GM23338 (cell line): ENCODE measurements around the gene LLGL2. TPM values are rescaled to one million over a fixed set of nuclear protein-coding genes. Genes with fewer than 3 reads are reported as not detected.

Experiments used
- ATAC-seq: fragments of 200-7000 bp; cut with Tn5 transposase; 3 replicates; pipeline ENCODE4 v1.9.1; 2020
- DNase-seq: peaks from one replicate; pipeline ENCODE4 v3.0.0-alpha.2; 2015; ENCODE audit warnings: low spot score
- H2AFZ ChIP-seq: fragments of 200-600 bp; sonication (generic); 2 replicates; pipeline ENCODE4 v1.8.0; 2016; ENCODE audit warnings: antibody characterized with exemption, mild to moderate bottlenecking, moderate library complexity
- H3F3A ChIP-seq: fragments of 200-600 bp; sonication (generic); replicated peaks from 2 replicates; pipeline ENCODE4 v1.8.0; 2017; ENCODE audit warnings: antibody characterized with exemption, mixed run types, low read depth
- H3K27ac ChIP-seq: fragments of 200-600 bp; sonication (generic); 2 replicates; pipeline ENCODE4 v1.6.1; 2016; ENCODE audit warnings: low read depth
- H3K27me3 ChIP-seq: fragments of 200-600 bp; sonication (generic); 2 replicates; pipeline ENCODE4 v1.8.0; 2016; ENCODE audit warnings: mild to moderate bottlenecking, mixed run types, moderate library complexity; ENCODE audit not compliant: insufficient read depth
- H3K36me3 ChIP-seq: fragments of 200-600 bp; sonication (generic); 2 replicates; pipeline ENCODE4 v1.8.0; 2016; ENCODE audit warnings: mild to moderate bottlenecking; ENCODE audit not compliant: insufficient read depth
- H3K4me1 ChIP-seq: fragments of 200-600 bp; sonication (generic); 2 replicates; pipeline ENCODE4 v1.8.0; 2016; ENCODE audit warnings: mild to moderate bottlenecking, moderate library complexity; ENCODE audit not compliant: insufficient read depth
- H3K4me2 ChIP-seq: fragments of 200-600 bp; sonication (generic); 2 replicates; pipeline ENCODE4 v1.7.1; 2017; ENCODE audit warnings: mixed run types
- H3K4me3 ChIP-seq: fragments of 200-600 bp; sonication (generic); 2 replicates; pipeline ENCODE4 v1.6.1; 2016; ENCODE audit warnings: mixed run types
- H3K79me2 ChIP-seq: fragments of 200-600 bp; sonication (generic); replicated peaks from 2 replicates; pipeline ENCODE4 v1.8.0; 2017; ENCODE audit warnings: mild to moderate bottlenecking; ENCODE audit not compliant: insufficient read depth
- H3K9me2 ChIP-seq: fragments of 200-600 bp; sonication (generic); 2 replicates; pipeline ENCODE4 v1.8.0; 2017; ENCODE audit not compliant: insufficient read depth
- H4K20me1 ChIP-seq: fragments of 200-600 bp; sonication (generic); replicated peaks from 2 replicates; pipeline ENCODE4 v1.8.0; 2017; ENCODE audit warnings: mild to moderate bottlenecking; ENCODE audit not compliant: insufficient read depth
- H3K27ac Mint-ChIP-seq: 2 replicates; pipeline ENCODE4 v1.8.0; 2020; ENCODE audit warnings: inconsistent platforms, mild to moderate bottlenecking, moderate library complexity, mixed read lengths
- H3K27me3 Mint-ChIP-seq: 3 replicates; pipeline ENCODE4 v1.8.0; 2022; ENCODE audit warnings: low read depth, mild to moderate bottlenecking, moderate library complexity, mixed read lengths, inconsistent platforms; ENCODE audit not compliant: insufficient read depth, poor library complexity
- H3K36me3 Mint-ChIP-seq: 3 replicates; pipeline ENCODE4 v1.8.0; 2021; ENCODE audit warnings: low read depth, mild to moderate bottlenecking, inconsistent platforms, moderate library complexity, mixed read lengths
- H3K4me1 Mint-ChIP-seq: 3 replicates; pipeline ENCODE4 v1.8.0; 2020; ENCODE audit warnings: mild to moderate bottlenecking, inconsistent platforms, mixed read lengths
- H3K4me3 Mint-ChIP-seq: 3 replicates; pipeline ENCODE4 v1.8.0; 2021; ENCODE audit warnings: moderate library complexity, mild to moderate bottlenecking, inconsistent platforms, mixed read lengths
- H3K9me3 Mint-ChIP-seq: 3 replicates; pipeline ENCODE4 v1.8.0; 2020; ENCODE audit warnings: moderate library complexity, mild to moderate bottlenecking, inconsistent platforms, mixed read lengths
- CREB1 ChIP-seq: fragments of 250-450 bp; sonication (Bioruptor Pico); IDR thresholded peaks from 2 replicates; pipeline ENCODE4 v1.5.0; 2020; ENCODE audit warnings: low read depth, mild to moderate bottlenecking, moderate library complexity
- CTCF ChIP-seq, 2 experiments: fragments of 200-600 bp in 1 of 2; sonication (generic) in 1 of 2; conservative IDR thresholded peaks; 2 replicates each; pipeline versions ENCODE4 v1.5.1 to v1.6.1; 2016 to 2017; ENCODE audit warnings: antibody characterized with exemption in 2 of 2, low read depth in 2 of 2, mild to moderate bottlenecking in 2 of 2, moderate library complexity in 1 of 2
- EZH2 ChIP-seq: fragments of 200-600 bp; sonication (generic); IDR thresholded peaks from one replicate; pipeline ENCODE4 v1.8.0; 2017; ENCODE audit warnings: antibody characterized with exemption, mild to moderate bottlenecking, low read depth; ENCODE audit not compliant: unreplicated experiment
- NANOG ChIP-seq: IDR thresholded peaks from 2 replicates; pipeline ENCODE4 v1.6.1; 2016; ENCODE audit warnings: antibody characterized with exemption, borderline replicate concordance
- REST ChIP-seq: IDR thresholded peaks from one replicate; pipeline ENCODE4 v1.6.1; 2018; ENCODE audit warnings: antibody characterized with exemption; ENCODE audit not compliant: unreplicated experiment
- STAT1 ChIP-seq: IDR thresholded peaks from one replicate; pipeline ENCODE4 v1.6.1; 2016; ENCODE audit warnings: antibody characterized with exemption; ENCODE audit not compliant: unreplicated experiment
- ZNF114 ChIP-seq: fragments of 250-450 bp; sonication (Bioruptor Pico); IDR thresholded peaks from 2 replicates; pipeline ENCODE4 v1.5.0; 2020; ENCODE audit warnings: mild to moderate bottlenecking, moderate library complexity
- ZNF331 ChIP-seq: fragments of 250-450 bp; sonication (Bioruptor Pico); IDR thresholded peaks from 2 replicates; pipeline ENCODE4 v1.5.0; 2020; ENCODE audit warnings: low read depth, mild to moderate bottlenecking, moderate library complexity
- polyA plus RNA-seq: library from polyadenylated mRNA; unstranded; fragments of >200 nt; fragmentation: Nextera tagmentation; extraction: Ambion mirVana; gene quantifications from 2 replicates; pipeline ENCODE4 v1.2.1, GENCODE V29; 2016
- total RNA-seq: library from RNA; depleted of rRNA; stranded (reverse); fragments of >200 nt; shearing (Covaris generic); gene quantifications from 2 replicates; pipeline ENCODE4 v1.2.3, GENCODE V29; 2014

The LLGL2 gene
- total and polyA plus RNA-seq, 2 experiments from 2014 or later = 62.5 to 78.5 TPM

DNA sequence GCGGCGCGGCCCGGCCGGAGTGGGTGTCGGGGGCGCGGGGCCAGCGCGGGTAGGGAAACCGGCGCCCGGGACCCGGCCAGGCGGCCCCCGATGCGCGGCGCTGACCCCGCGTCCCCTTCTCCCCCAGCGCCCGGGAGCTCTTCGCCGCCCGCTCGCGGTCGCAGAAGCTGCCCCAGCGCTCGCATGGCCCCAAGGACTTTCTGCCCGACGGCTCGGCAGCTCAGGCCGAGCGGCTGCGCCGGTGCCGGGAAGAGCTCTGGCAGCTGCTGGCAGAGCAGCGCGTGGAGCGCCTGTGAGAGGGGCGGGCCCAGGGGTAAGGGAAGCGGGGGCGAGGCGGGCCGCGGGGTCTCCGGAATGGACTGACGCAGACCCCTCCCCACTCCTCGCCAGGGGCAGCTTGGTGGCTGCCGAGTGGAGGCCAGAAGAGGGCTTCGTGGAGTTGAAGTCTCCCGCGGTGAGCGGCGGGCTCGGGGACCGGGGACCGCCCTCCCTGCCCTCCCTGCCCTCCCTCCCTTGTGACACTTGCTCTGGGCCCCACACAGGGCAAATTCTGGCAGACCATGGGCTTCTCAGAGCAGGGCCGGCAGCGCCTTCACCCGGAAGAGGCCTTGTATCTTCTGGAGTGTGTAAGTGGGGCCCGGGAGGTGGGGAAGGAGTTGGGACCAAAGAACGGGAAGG, 8.7 kb upstream of the LLGL2 start (continued):
- TF ChIP-seq REST (no peak), CREB1 (CRISPR knock-in tag) (no peak), ZNF331 (CRISPR knock-in tag) (no peak), NANOG (no peak), STAT1 (no peak), ZNF114 (CRISPR knock-in tag) (no peak), EZH2 (no peak)

GRCh38 chr17:75517297-75517865, 8.1 kb upstream of the LLGL2 start:
- Histone ChIP-seq H3K27ac (no peak overlapping the region), H3K9me2 (no peaks in the 10 kb centered on the region), H2AFZ (no peak overlapping the region), H3K79me2 (peaks cover 29% of the 10 kb centered on the region), H4K20me1 (peaks cover 12% of the 10 kb centered on the region), H3K4me3 (peak overlapping the region; percentile 98), H3F3A (no peaks in the 10 kb centered on the region), H3K36me3 (peaks cover 18% of the 10 kb centered on the region), H3K27me3 (no peaks in the 10 kb centered on the region), H3K4me2 (peak overlapping the region; percentile 97), H3K4me1 (peaks cover 7% of the 10 kb centered on the region; the same call in 1 of the 2 replicates)
- peaks cover 27% of the 10 kb centered on the region for H3K4me1 Mint-ChIP-seq
- peaks cover 40% of the 10 kb centered on the region for H3K36me3 Mint-ChIP-seq
- no peak for TF ChIP-seq EZH2
- 0 out of 4 replicates have a peak, but pooled peaks of 1 of the 2 experiments have one; percentile 21 for TF ChIP-seq CTCF (conservative IDR thresholded peaks at IDR 0.05; ENCODE audit: low read depth in 2 of 2)
- no peak for TF ChIP-seq NANOG
- H3K9me3 Mint-ChIP-seq = no peaks in the 10 kb centered on the region; the same call in 2 of the 3 replicates
- peaks cover 16% of the 10 kb centered on the region for H3K27me3 Mint-ChIP-seq
- ATAC-seq (peak; percentile 2), DNase-seq (peak; percentile 59)
- H3K27ac Mint-ChIP-seq = no peak overlapping the region
- peak overlapping the region; percentile 92 for H3K4me3 Mint-ChIP-seq
